ENCODE results near the gene ZNF688. TPM values are rescaled to one million over a fixed set of nuclear protein-coding genes. Genes with fewer than 3 reads are reported as not detected.

Gene ZNF688
- total and polyA plus RNA-seq, 2 of the 13 experiments (the other 11 are each of a cell fraction or from before 2014, with no cell fraction given), result 2.4 to 5.4 TPM

GRCh38 chr16:30535106-30535776 lies 36.3 kb downstream of the ZNF688 start (continued):
- no peak for TF ChIP-seq ZNF383 (CRISPR knock-in tag; IDR thresholded peaks at IDR 0.05; ENCODE audit: borderline replicate concordance)
- TF ChIP-seq ZNF644 (CRISPR knock-in tag; IDR thresholded peaks at IDR 0.05; ENCODE audit: low read depth), result no peak
- peak; percentile 68; the same call in 1 of the 2 replicates for TF ChIP-seq PHF21A (CRISPR knock-in tag; IDR thresholded peaks at IDR 0.05)
- no peak for TF ChIP-seq STAT5B (CRISPR knock-in tag; IDR thresholded peaks at IDR 0.05)
- peak; percentile 3; the same call in 1 of the 2 replicates for TF ChIP-seq AFF4 (CRISPR knock-in tag; IDR thresholded peaks at IDR 0.05)
- no peak for TF ChIP-seq UBTF (CRISPR knock-in tag; IDR thresholded peaks at IDR 0.05)
- no peak for TF ChIP-seq NFE2L1 (CRISPR knock-in tag; IDR thresholded peaks at IDR 0.05; ENCODE audit: borderline replicate concordance)
- TF ChIP-seq ZSCAN30 (CRISPR knock-in tag; IDR thresholded peaks at IDR 0.05), result no peak
- peak; percentile 52 for TF ChIP-seq ZNF800 (CRISPR knock-in tag; IDR thresholded peaks at IDR 0.05)
- peak; percentile 77; the same call in 1 of the 2 replicates for TF ChIP-seq NFATC3 (CRISPR knock-in tag; IDR thresholded peaks at IDR 0.05)
- TF ChIP-seq GABPA (IDR thresholded peaks at IDR 0.05; ENCODE audit: low read depth, low read length), result no peak
- no peak for TF ChIP-seq GABPA (CRISPR knock-in tag; IDR thresholded peaks at IDR 0.05; ENCODE audit: low read depth)
- TF ChIP-seq NR1H2 (CRISPR knock-in tag; IDR thresholded peaks at IDR 0.05; ENCODE audit: borderline replicate concordance, low read depth), result no peak
- peak; percentile 7; the same call in 1 of the 2 replicates for TF ChIP-seq SNAPC2 (CRISPR knock-in tag; IDR thresholded peaks at IDR 0.05)
- no peak for TF ChIP-seq ZNF691 (CRISPR knock-in tag; IDR thresholded peaks at IDR 0.05; ENCODE audit: borderline replicate concordance, low read depth)
- no peak for TF ChIP-seq CENPT (CRISPR knock-in tag; IDR thresholded peaks at IDR 0.05; ENCODE audit: low read depth)
- TF ChIP-seq, protein P1, sequence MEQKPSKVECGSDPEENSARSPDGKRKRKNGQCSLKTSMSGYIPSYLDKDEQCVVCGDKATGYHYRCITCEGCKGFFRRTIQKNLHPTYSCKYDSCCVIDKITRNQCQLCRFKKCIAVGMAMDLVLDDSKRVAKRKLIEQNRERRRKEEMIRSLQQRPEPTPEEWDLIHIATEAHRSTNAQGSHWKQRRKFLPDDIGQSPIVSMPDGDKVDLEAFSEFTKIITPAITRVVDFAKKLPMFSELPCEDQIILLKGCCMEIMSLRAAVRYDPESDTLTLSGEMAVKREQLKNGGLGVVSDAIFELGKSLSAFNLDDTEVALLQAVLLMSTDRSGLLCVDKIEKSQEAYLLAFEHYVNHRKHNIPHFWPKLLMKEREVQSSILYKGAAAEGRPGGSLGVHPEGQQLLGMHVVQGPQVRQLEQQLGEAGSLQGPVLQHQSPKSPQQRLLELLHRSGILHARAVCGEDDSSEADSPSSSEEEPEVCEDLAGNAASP (CRISPR knock-in tag; IDR thresholded peaks at IDR 0.05; ENCODE audit: borderline replicate concordance), result no peak
- no peak for TF ChIP-seq ZNF598 (CRISPR knock-in tag; IDR thresholded peaks at IDR 0.05; ENCODE audit: borderline replicate concordance)

Measured in HepG2 (cell line).